Ishikawa (cell line): Measurements from ENCODE around the gene ZNF48.

ENCODE experiments used
- CEBPB ChIP-seq: IDR thresholded peaks from 2 replicates; pipeline ENCODE4 v1.6.1; 2012
- CREB1 ChIP-seq: IDR thresholded peaks from 2 replicates; pipeline ENCODE4 v1.6.1; 2012; ENCODE audit warnings: low read depth
- EGR1 ChIP-seq: IDR thresholded peaks from 2 replicates; pipeline ENCODE4 v1.6.1; 2012
- EP300 ChIP-seq: IDR thresholded peaks from 2 replicates; pipeline ENCODE4 v1.6.1; 2012; ENCODE audit warnings: borderline replicate concordance
- FOXM1 ChIP-seq: IDR thresholded peaks from 2 replicates; pipeline ENCODE4 v1.6.1; 2012; ENCODE audit warnings: low read depth, borderline replicate concordance
- NFIC ChIP-seq: IDR thresholded peaks from 2 replicates; pipeline ENCODE4 v1.6.1; 2012
- TAF1 ChIP-seq: IDR thresholded peaks from 2 replicates; pipeline ENCODE4 v1.6.1; 2012; ENCODE audit warnings: low read depth, mild to moderate bottlenecking
- TCF12 ChIP-seq: IDR thresholded peaks from 2 replicates; pipeline ENCODE4 v1.6.1; 2012; ENCODE audit warnings: low read depth
- TEAD4 ChIP-seq: IDR thresholded peaks from 2 replicates; pipeline ENCODE4 v1.6.1; 2012
- YY1 ChIP-seq: IDR thresholded peaks from 2 replicates; pipeline ENCODE4 v1.6.1; 2012; ENCODE audit warnings: low read depth
- ZBTB7A ChIP-seq: IDR thresholded peaks from 2 replicates; pipeline ENCODE4 v1.6.1; 2012; ENCODE audit warnings: low read depth
- TF ChIP-seq, protein P1 (sequence below): IDR thresholded peaks from 2 replicates; pipeline ENCODE4 v1.6.1; 2012
- TF ChIP-seq, protein P2 (sequence below): IDR thresholded peaks from 2 replicates; pipeline ENCODE4 v1.6.1; 2012
- TF ChIP-seq, protein P3 (sequence below): IDR thresholded peaks from 2 replicates; pipeline ENCODE4 v1.6.1; 2012; ENCODE audit warnings: low read depth, mild to moderate bottlenecking

ZNF48 gene

DNA sequence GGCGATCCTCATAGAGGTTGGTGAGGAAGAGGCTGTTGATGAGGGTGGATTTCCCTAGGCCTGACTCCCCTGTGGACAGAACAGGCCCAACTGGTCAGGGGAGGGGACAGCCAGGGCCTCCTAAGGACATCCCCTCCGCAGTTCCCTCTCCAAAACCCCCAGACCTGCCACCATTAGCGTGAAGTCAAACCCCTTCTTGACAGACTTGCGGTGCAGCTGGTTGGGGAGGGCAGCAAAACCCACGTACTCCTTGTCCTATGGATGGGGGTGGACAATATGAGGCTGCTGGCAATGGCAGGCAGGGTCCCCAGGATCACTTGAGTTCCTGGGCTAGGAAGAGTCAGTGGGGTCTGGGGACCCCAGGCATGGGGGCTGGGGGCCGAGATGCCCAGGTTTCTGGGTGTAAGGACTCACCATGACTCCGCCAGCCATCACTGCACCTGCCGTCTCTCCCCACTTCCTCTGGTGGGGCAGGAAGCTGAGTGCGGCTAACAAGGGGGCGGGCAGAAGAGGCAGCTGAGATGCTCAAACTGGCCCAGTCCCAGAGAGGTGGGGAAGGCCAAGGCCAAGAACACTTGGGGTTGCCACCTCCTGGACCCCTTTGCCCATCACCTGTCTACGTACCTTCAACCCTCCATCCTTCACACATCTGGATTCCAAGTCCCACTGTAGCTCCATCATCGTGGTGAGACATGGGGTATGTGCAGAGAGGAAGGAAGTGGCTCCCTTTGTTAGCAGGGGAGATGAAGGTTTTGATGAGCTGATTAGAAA, 12.9 kb upstream of the ZNF48 start, which contains the start of gene SEPTIN1:
SEPTIN1 (minus strand) TSS at position 451 of the 771 bp plus-strand sequence; CDS start at position 432, 19 bp downstream.
- TF ChIP-seq ZBTB7A (no peak), NFIC (no peak)

DNA sequence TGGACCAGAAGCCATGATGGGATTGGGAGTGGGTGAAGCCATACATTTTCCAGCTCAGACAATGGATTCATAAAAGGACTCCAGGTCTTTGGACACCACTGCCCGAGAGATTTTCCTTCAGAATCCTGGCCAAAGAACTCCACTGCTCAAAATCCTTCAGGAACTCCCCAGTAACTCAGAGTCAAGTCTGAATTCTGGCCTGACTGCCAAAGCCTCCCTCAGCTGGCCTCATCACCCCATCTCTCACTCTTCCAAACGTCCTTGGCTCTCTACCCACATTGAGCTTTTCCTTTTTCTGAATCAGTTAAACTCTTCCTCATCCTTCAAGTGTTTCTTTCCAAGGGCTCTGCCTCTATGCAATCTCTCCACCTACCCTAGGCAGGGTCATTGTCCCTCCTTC, 11.7 kb upstream of the ZNF48 start:
- TF ChIP-seq ZBTB7A: no peak
- TF ChIP-seq CREB1: no peak
- no peak for TF ChIP-seq TCF12
- TF ChIP-seq YY1: no peak
- TF ChIP-seq EP300: no peak
- TF ChIP-seq TAF1: no peak

DNA sequence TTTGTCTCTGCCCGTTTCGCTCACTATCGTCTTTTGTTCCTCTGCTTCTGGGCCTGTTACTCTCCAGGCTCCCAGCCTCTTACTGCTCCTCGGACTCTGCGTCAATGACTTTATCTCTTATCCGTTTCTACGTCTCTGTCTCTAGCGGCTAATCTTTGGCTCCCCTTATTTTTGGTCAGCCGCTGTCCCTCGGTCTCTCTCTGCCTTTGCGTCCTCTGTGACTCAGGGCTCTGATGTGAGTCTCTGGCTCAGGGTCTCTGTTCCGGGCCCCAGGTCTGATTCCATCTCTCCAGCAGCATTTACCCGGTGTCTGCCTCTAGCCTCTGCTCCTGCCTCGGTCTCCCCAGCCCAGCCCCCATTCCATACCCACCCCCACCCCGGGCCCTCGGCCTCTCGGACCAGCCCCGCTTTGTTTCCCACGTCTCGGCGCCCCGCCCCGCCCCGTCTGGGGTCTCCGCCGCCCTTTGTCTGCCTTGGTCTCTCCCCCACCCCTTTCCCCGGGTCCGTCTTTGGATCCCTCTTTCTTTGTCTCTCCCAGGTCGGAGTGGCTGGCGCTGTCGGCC, 547 bp upstream of the ZNF48 start:
- TF ChIP-seq, protein P1, sequence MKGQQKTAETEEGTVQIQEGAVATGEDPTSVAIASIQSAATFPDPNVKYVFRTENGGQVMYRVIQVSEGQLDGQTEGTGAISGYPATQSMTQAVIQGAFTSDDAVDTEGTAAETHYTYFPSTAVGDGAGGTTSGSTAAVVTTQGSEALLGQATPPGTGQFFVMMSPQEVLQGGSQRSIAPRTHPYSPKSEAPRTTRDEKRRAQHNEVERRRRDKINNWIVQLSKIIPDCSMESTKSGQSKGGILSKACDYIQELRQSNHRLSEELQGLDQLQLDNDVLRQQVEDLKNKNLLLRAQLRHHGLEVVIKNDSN: no peak
- TF ChIP-seq ZBTB7A (no peak), TCF12 (no peak), CEBPB (no peak)
- TF ChIP-seq, protein P2, sequence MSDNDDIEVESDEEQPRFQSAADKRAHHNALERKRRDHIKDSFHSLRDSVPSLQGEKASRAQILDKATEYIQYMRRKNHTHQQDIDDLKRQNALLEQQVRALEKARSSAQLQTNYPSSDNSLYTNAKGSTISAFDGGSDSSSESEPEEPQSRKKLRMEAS: no peak

DNA sequence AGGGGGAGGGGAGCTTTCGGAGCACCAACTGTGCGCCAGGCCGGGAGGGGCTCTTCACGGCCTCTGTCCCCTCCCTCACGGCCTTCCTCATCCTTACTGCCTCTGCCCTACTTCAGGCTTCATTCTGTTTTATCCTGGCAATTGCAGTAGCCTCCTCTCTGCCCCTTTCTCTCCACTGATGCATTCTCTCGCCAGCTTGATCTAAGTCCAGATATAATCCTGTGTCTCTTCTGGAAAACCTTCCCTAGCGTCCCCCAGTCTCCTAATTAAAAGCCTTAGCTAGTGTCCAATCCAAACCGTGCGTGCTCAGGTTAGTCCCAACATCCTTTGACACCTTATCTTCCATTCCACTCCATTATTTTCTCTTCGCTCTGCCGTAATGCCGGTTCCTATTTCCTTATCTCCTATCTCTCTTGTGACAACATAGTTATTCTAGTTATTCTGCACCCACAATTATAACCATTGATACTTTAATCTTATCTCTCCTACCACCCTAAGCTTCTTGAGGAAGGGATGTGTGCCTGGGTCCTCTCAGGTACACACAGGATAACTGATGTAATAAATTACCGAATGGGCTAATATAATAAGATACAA, 869 bp downstream of the ZNF48 start:
- TF ChIP-seq YY1 (no peak), TCF12 (no peak), TEAD4 (no peak)
- TF ChIP-seq, protein P3, sequence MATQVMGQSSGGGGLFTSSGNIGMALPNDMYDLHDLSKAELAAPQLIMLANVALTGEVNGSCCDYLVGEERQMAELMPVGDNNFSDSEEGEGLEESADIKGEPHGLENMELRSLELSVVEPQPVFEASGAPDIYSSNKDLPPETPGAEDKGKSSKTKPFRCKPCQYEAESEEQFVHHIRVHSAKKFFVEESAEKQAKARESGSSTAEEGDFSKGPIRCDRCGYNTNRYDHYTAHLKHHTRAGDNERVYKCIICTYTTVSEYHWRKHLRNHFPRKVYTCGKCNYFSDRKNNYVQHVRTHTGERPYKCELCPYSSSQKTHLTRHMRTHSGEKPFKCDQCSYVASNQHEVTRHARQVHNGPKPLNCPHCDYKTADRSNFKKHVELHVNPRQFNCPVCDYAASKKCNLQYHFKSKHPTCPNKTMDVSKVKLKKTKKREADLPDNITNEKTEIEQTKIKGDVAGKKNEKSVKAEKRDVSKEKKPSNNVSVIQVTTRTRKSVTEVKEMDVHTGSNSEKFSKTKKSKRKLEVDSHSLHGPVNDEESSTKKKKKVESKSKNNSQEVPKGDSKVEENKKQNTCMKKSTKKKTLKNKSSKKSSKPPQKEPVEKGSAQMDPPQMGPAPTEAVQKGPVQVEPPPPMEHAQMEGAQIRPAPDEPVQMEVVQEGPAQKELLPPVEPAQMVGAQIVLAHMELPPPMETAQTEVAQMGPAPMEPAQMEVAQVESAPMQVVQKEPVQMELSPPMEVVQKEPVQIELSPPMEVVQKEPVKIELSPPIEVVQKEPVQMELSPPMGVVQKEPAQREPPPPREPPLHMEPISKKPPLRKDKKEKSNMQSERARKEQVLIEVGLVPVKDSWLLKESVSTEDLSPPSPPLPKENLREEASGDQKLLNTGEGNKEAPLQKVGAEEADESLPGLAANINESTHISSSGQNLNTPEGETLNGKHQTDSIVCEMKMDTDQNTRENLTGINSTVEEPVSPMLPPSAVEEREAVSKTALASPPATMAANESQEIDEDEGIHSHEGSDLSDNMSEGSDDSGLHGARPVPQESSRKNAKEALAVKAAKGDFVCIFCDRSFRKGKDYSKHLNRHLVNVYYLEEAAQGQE: no peak

DNA sequence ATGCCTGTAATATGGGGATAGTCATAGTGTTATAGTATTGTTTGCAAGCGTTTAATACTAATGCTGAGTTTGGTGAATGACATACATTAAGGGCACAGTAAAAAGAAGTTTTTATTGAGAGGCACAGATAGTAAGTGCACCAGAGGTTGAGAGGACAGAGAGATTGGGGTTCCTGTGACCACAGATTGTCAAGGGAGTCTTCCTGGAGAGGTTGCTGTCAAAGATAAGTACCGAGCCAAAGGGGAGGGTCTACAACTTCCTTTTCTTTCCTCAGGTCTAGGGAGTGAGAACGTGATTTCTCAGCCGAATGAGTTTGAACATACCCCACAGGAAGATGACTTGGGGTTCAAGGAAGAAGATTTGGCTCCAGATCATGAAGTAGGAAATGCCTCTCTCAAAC, 1.8 kb downstream of the ZNF48 start:
- TF ChIP-seq NFIC (no peak), TCF12 (no peak), TAF1 (no peak), FOXM1 (no peak), YY1 (no peak), CREB1 (no peak), TEAD4 (no peak), EP300 (no peak)
- TF ChIP-seq, protein P1: no peak

DNA sequence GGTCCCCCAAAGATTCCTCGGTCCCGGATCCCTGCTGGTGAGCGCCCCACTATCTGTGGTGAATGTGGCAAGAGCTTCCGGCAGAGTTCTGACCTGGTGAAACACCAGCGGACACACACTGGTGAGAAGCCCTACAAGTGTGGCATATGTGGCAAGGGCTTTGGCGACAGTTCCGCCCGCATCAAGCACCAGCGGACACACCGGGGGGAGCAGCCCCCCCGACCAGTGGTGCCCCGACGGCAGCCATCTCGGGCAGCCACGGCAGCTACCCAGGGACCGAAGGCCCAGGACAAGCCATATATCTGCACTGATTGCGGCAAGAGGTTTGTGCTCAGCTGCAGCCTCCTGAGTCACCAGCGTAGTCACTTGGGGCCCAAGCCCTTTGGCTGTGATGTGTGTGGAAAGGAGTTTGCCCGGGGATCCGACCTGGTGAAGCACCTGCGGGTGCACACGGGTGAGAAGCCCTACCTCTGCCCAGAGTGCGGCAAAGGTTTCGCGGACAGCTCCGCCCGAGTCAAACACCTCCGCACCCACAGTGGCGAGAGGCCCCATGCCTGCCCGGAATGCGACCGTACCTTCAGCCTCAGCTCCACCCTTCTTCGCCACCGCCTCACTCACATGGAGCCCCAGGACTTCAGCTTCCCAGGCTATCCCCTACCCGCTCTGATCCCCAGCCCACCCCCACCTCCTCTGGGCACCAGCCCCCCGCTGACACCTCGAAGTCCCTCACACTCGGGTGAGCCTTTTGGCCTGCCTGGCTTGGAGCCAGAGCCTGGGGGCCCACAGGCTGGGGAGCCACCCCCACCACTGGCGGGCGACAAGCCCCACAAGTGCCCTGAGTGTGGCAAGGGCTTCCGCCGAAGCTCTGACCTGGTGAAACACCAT, 2.8 kb downstream of the ZNF48 start:
- TF ChIP-seq EGR1 (no peak), YY1 (no peak), CREB1 (no peak), TEAD4 (no peak), TCF12 (no peak)
- TF ChIP-seq, protein P2: no peak
- TF ChIP-seq, protein P3: no peak
